ENCODE results near the gene PRKCB. TPM values are rescaled to one million over a fixed set of nuclear protein-coding genes. Genes with fewer than 3 reads are reported as not detected.

PRKCB gene
- total and polyA plus RNA-seq, 4 donors = 1.6 to 9.4 (median 4.0) TPM

GRCh38 chr16:24130494-24131085 lies 294.8 kb downstream of the PRKCB start:
- H3K36me3 ChIP-seq (ENCODE audit: control insufficient read depth in 4 of 4, insufficient read depth in 3 of 4, low read depth in 1 of 4, low read length in 3 of 4) = no peaks in the 10 kb centered on the region
- no peaks in the 10 kb centered on the region for H3K9me3 ChIP-seq (ENCODE audit: control insufficient read depth in 4 of 4, low read length in 3 of 4)
- no peak for DNase-seq (ENCODE audit: low spot score)
- H3K9ac ChIP-seq (ENCODE audit: low read depth in 1 of 2, low read length in 2 of 2) = no peak overlapping the region
- no peaks in the 10 kb centered on the region for H3K4me1 ChIP-seq (ENCODE audit: control insufficient read depth in 4 of 4, insufficient read depth in 4 of 4, low read length in 3 of 4)
- no peak overlapping the region for H3K4me3 ChIP-seq (ENCODE audit: low read depth in 1 of 3, low read length in 3 of 3)
- 67% methylated on average over 10 of the region's 10 CpGs for WGBS
- no peak overlapping the region for H3K27ac ChIP-seq (ENCODE audit: low read depth in 1 of 2, low read length in 2 of 2)
- TF ChIP-seq RXRA (IDR thresholded peaks at IDR 0.05) (no peak), HNF4G (IDR thresholded peaks at IDR 0.05) (no peak), NR2F2 (IDR thresholded peaks at IDR 0.05) (no peak), YY1 (IDR thresholded peaks at IDR 0.05) (no peak), JUND (IDR thresholded peaks at IDR 0.05) (no peak), GABPA (IDR thresholded peaks at IDR 0.05 in 1 of 2, conservative IDR thresholded peaks at IDR 0.05 in 1 of 2) (no peak), EGR1 (IDR thresholded peaks at IDR 0.05; ENCODE audit: low read depth in 2 of 2) (no peak), RAD21 (IDR thresholded peaks at IDR 0.05) (no peak), TAF1 (conservative IDR thresholded peaks at IDR 0.05) (no peak), ZBTB33 (IDR thresholded peaks at IDR 0.05) (no peak), REST (IDR thresholded peaks at IDR 0.05) (no peak), FOXA2 (IDR thresholded peaks at IDR 0.05) (no peak)
- TF ChIP-seq, protein P1, sequence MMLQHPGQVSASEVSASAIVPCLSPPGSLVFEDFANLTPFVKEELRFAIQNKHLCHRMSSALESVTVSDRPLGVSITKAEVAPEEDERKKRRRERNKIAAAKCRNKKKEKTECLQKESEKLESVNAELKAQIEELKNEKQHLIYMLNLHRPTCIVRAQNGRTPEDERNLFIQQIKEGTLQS (IDR thresholded peaks at IDR 0.05) = no peak
- TF ChIP-seq, protein P2, sequence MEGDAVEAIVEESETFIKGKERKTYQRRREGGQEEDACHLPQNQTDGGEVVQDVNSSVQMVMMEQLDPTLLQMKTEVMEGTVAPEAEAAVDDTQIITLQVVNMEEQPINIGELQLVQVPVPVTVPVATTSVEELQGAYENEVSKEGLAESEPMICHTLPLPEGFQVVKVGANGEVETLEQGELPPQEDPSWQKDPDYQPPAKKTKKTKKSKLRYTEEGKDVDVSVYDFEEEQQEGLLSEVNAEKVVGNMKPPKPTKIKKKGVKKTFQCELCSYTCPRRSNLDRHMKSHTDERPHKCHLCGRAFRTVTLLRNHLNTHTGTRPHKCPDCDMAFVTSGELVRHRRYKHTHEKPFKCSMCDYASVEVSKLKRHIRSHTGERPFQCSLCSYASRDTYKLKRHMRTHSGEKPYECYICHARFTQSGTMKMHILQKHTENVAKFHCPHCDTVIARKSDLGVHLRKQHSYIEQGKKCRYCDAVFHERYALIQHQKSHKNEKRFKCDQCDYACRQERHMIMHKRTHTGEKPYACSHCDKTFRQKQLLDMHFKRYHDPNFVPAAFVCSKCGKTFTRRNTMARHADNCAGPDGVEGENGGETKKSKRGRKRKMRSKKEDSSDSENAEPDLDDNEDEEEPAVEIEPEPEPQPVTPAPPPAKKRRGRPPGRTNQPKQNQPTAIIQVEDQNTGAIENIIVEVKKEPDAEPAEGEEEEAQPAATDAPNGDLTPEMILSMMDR (IDR thresholded peaks at IDR 0.05; ENCODE audit: low read depth, low read length, missing input control) = no peak
- H3K27me3 ChIP-seq (ENCODE audit: control insufficient read depth in 4 of 4, insufficient read depth in 4 of 4, low read length in 3 of 4) = peaks cover 0 to 2% (median 0%) of the 10 kb centered on the region in 4 donors

- 79% methylated on average over 2 of the region's 2 CpGs for WGBS
- Histone ChIP-seq H3K9ac (ENCODE audit: low read depth in 1 of 2, low read length in 2 of 2) (no peak overlapping the region), H3K4me3 (ENCODE audit: low read depth in 1 of 3, low read length in 3 of 3) (no peak overlapping the region), H3K27ac (ENCODE audit: low read depth in 1 of 2, low read length in 2 of 2) (no peak overlapping the region), H3K9me3 (ENCODE audit: control insufficient read depth in 4 of 4, low read length in 3 of 4) (no peaks in the 10 kb centered on the region), H3K27me3 (ENCODE audit: control insufficient read depth in 4 of 4, insufficient read depth in 4 of 4, low read length in 3 of 4) (peaks cover 0 to 2% (median 0%) of the 10 kb centered on the region in 4 donors), H3K4me1 (ENCODE audit: control insufficient read depth in 4 of 4, insufficient read depth in 4 of 4, low read length in 3 of 4) (no peaks in the 10 kb centered on the region), H3K36me3 (ENCODE audit: control insufficient read depth in 4 of 4, insufficient read depth in 3 of 4, low read depth in 1 of 4, low read length in 3 of 4) (no peaks in the 10 kb centered on the region)
- DNase-seq (ENCODE audit: low spot score) = no peak
- no peak for TF ChIP-seq REST (IDR thresholded peaks at IDR 0.05)
- TF ChIP-seq JUND (IDR thresholded peaks at IDR 0.05) = no peak
- TF ChIP-seq, protein P1 (IDR thresholded peaks at IDR 0.05) = no peak
- no peak for TF ChIP-seq RAD21 (IDR thresholded peaks at IDR 0.05)
- no peak for TF ChIP-seq NR2F2 (IDR thresholded peaks at IDR 0.05)
- TF ChIP-seq MAX (IDR thresholded peaks at IDR 0.05) = no peak
- no peak for TF ChIP-seq GABPA (IDR thresholded peaks at IDR 0.05 in 1 of 2, conservative IDR thresholded peaks at IDR 0.05 in 1 of 2)
- TF ChIP-seq RXRA (IDR thresholded peaks at IDR 0.05) = no peak
- TF ChIP-seq SP1 (IDR thresholded peaks at IDR 0.05) = no peak
- TF ChIP-seq YY1 (IDR thresholded peaks at IDR 0.05) = no peak
- TF ChIP-seq TAF1 (conservative IDR thresholded peaks at IDR 0.05) = no peak
Observed at GRCh38 chr16:24131294-24131693, 295.5 kb downstream of the PRKCB start.
